SJSA1 (cell line): ENCODE measurements around the gene PYDC2. TPM values are rescaled to one million over a fixed set of nuclear protein-coding genes. Genes with fewer than 3 reads are reported as not detected.

Source experiments
- DNase-seq, 2 experiments: peaks; one replicate each; pipeline ENCODE4 v3.0.0-alpha.2; 2015 to 2020; ENCODE audit warnings: low spot score in 2 of 2, low read depth in 1 of 2
- H3K27ac ChIP-seq: fragments of 250-450 bp; sonication (Bioruptor Pico); 2 replicates; pipeline ENCODE4 v1.5.1; 2020; ENCODE audit warnings: mild to moderate bottlenecking, moderate library complexity
- H3K27me3 ChIP-seq: fragments of 250-450 bp; sonication (Bioruptor Pico); replicated peaks from 2 replicates; pipeline ENCODE4 v1.5.1; 2020; ENCODE audit warnings: mild to moderate bottlenecking, moderate library complexity
- H3K36me3 ChIP-seq: fragments of 250-450 bp; sonication (Bioruptor Pico); 2 replicates; pipeline ENCODE4 v1.5.1; 2020; ENCODE audit warnings: mild to moderate bottlenecking
- H3K4me1 ChIP-seq: fragments of 250-450 bp; sonication (Bioruptor Pico); replicated peaks from 2 replicates; pipeline ENCODE4 v1.6.1; 2021; ENCODE audit warnings: mild to moderate bottlenecking
- H3K4me3 ChIP-seq: fragments of 250-450 bp; sonication (Bioruptor Pico); 2 replicates; pipeline ENCODE4 v1.5.1; 2020; ENCODE audit warnings: mild to moderate bottlenecking
- H3K9me3 ChIP-seq: fragments of 250-450 bp; sonication (Bioruptor Pico); replicated peaks from 2 replicates; pipeline ENCODE4 v1.5.1; 2020; ENCODE audit warnings: mild to moderate bottlenecking
- total RNA-seq: library from RNA; depleted of rRNA; stranded (reverse); fragments of >200 nt; shearing (Covaris generic); gene quantifications from 2 replicates; pipeline ENCODE4 v1.2.3, GENCODE V29; 2014; rRNA removed

The PYDC2 gene
- total RNA-seq, 1 experiment from 2014 or later, result not detected

DNA sequence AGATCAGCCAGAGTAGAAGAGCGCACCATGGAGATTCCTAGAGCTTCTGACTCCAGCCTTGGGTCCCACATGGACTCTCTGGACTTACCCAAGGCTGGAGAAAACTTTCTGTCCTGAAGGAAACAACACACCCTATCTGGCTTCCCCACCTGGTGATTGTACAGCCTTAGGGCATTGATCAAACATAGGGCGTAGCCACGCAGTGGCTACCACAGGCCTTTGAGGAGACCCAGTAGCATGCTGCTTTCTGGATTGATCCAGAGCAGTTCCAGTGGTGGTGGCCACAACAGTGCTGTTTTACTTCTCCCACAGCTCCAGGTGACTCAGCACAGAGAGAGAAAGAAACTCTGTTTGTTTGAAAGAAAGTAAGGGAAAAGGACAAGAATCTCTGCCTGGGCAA is 23.5 kb downstream of the PYDC2 start:
- Histone ChIP-seq H3K27ac (no peak overlapping the region), H3K4me1 (no peaks in the 10 kb centered on the region), H3K36me3 (no peaks in the 10 kb centered on the region), H3K4me3 (no peak overlapping the region), H3K9me3 (no peaks in the 10 kb centered on the region), H3K27me3 (no peaks in the 10 kb centered on the region)
- DNase-seq, result no peak

DNA sequence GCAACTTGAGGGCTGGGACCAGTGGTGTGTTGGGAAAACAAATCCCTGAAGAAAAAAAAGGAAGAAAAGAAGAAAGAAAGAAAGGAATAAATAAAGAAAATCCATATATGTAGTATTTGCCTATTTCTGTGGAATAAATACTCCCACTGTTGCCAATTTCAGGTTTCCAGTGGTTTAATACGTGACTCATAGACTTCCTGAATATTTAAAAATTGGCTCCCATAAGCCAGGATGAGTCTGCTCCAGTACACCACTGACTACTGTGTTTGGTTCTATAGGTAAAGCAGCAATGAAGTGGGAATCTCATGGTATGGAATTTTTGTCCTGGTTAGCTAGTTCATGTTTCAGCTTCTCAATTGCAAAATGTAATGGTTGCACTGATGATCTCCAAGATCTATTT is 31.6 kb downstream of the PYDC2 start:
- no peak overlapping the region for H3K27ac ChIP-seq
- H3K4me1 ChIP-seq, result no peaks in the 10 kb centered on the region
- H3K4me3 ChIP-seq, result no peak overlapping the region
- H3K36me3 ChIP-seq, result no peaks in the 10 kb centered on the region
- H3K27me3 ChIP-seq, result no peaks in the 10 kb centered on the region
- DNase-seq, result no peak
- H3K9me3 ChIP-seq, result no peaks in the 10 kb centered on the region

DNA sequence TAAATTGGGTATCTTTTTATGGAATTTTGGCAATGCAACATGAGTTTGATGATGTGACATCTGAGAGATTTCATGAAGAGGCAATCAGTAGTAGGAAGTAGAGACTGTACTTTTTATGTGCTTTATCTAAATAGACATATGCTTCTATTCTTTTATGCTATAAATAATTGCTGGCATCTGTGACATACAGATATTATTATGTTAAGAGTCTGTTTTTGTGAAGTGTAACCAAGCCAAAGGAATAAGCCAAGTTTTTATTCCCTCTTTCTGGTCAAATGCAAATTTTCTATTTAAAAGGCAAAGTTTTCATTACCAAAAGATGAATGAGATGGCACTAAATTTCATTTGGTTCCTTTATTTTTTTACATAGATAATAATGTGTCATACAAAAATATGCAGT is 32.4 kb downstream of the PYDC2 start:
- no peaks in the 10 kb centered on the region for H3K27me3 ChIP-seq
- no peaks in the 10 kb centered on the region for H3K36me3 ChIP-seq
- no peak for DNase-seq
- no peak overlapping the region for H3K27ac ChIP-seq
- H3K4me1 ChIP-seq, result no peaks in the 10 kb centered on the region
- H3K9me3 ChIP-seq, result no peaks in the 10 kb centered on the region
- H3K4me3 ChIP-seq, result no peak overlapping the region

DNA sequence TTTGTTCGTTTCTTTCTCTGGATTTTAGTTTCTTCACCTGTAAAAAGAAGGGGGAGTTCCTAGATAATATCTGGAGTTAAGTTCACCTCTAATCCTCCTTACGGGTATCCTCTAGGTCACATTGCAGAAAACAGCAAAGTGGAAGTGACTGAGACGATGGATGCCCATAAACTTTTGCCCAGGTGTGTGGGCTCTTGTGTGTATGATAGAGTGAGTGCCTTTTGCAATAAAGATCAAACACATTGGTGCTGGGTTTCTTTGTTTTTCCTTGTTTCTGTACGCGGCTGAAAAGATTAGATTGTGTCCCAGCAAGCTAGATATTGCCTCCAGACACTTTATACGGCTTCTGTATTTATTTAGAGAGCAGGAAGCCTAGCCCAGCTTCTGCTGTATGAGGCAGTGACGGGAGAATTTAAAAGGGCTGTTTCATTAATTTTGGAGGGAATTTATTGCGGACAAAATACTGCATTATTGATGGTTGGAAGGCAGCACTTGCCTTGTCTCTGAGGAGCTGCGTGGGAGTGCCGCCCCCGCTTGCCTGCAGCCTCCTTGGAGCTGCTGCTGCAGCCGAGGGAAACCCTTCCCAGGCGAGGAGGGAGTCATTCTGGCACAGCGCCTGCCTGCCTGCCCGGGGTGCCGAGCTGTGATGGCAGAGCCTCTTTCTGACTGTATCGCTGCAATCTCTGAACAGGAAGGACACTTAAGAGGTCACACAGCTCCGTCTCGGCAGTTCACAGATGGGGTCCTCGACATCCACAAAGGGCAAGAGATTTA is 38.5 kb downstream of the PYDC2 start:
- DNase-seq, result no peak
- Histone ChIP-seq H3K27me3 (peaks cover 4% of the 10 kb centered on the region; the same call in 1 of the 2 replicates), H3K4me1 (no peaks in the 10 kb centered on the region), H3K4me3 (no peak overlapping the region), H3K27ac (no peak overlapping the region), H3K36me3 (no peaks in the 10 kb centered on the region), H3K9me3 (no peaks in the 10 kb centered on the region)

DNA sequence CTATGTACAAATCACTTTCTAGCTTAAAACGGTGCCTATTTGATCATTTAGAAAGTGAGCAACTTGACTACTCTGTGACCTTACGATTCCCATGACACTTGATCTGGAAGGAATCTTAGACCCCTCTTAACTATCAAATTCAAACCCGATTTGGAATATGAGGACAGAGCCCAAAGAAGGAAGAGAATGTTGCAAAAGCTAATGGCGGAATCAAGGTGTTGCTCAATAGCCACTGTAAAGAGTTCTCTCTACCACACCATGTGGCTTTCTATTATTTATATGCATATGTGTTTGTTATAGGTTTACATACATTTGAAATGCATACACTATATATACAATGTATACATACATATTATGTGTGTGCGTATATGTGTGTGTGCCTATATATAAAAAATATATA is 39.9 kb downstream of the PYDC2 start:
- no peak for DNase-seq
- H3K27me3 ChIP-seq, result peaks cover 4% of the 10 kb centered on the region; the same call in 1 of the 2 replicates

DNA sequence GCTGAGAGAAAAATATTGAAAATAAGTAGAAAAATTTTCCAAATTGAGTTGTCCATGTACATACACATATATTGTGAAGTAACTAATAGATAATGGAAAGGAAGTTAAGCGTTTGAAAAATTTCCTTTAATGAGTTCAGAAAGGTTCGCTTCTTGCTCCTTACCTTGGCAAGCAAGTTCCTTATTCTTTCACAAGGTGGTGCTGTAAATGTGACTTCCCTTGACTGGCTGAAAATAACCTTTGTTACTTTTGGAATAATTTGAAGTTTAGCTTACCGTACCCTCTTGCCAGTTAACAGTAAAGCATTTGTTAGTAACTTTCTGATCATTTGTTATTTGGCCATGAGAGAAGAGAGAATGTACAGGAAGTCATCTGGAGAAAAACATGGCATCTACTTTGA is 41.6 kb downstream of the PYDC2 start:
- DNase-seq, result no peak
- H3K4me3 ChIP-seq, result no peak overlapping the region
- no peaks in the 10 kb centered on the region for H3K9me3 ChIP-seq
- H3K36me3 ChIP-seq, result no peaks in the 10 kb centered on the region
- H3K4me1 ChIP-seq, result no peaks in the 10 kb centered on the region
- peaks cover 4% of the 10 kb centered on the region; the same call in 1 of the 2 replicates for H3K27me3 ChIP-seq
- H3K27ac ChIP-seq, result no peak overlapping the region

More for the DNA sequence above, 39.9 kb downstream of the PYDC2 start:
- no peak overlapping the region for H3K27ac ChIP-seq
- no peak overlapping the region for H3K4me3 ChIP-seq
- H3K4me1 ChIP-seq, result no peaks in the 10 kb centered on the region
- no peaks in the 10 kb centered on the region for H3K9me3 ChIP-seq
- no peaks in the 10 kb centered on the region for H3K36me3 ChIP-seq

DNA sequence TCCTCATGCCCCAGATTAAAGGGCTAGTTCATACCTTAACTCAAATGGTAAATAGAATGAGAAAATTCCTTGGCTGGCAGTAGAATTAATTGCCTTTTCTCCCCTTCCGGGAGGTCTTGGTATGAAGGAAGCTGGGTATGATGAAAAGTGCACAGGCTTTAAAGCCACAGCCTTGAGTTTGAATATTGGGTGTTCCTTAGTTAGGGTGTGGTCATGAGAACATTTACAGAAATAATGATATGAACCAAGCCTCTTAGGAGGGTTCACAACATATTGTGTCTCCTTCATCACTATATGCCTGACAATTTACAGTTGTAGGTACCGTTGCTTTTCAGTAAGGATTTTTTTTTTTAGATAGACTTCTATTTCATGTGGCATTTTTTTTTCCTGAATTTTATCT is 48.1 kb downstream of the PYDC2 start:
- no peak overlapping the region for H3K4me3 ChIP-seq
- no peaks in the 10 kb centered on the region for H3K36me3 ChIP-seq
- H3K27ac ChIP-seq, result no peak overlapping the region
- no peak for DNase-seq
- H3K4me1 ChIP-seq, result no peaks in the 10 kb centered on the region
- no peaks in the 10 kb centered on the region for H3K9me3 ChIP-seq
- no peaks in the 10 kb centered on the region for H3K27me3 ChIP-seq

Other genes starting within 250 kb of the PYDC2 start
- 132 and 155 TPM in 2 replicates for gene CCDC50, start 131.8 kb upstream of the PYDC2 start, total RNA-seq
- 0.76 TPM in 1 of 2 replicates, not detected in the other for gene UTS2B, start 130.6 kb upstream of the PYDC2 start, total RNA-seq